Muscle layer of colon (tissue), 2 donors: ENCODE results near the gene JUN.
A peak's percentile ranks its signal among the peaks of the same experiment; 100 is the strongest.

Experiments
- H3K27ac ChIP-seq: one replicate; pipeline ENCODE4 v1.7.0; 2013; ENCODE audit warnings: low read depth, mild to moderate bottlenecking, low read length, moderate library complexity
- H3K27me3 ChIP-seq, 2 donors: one replicate each; pipeline ENCODE4 v1.7.0; 2013; ENCODE audit warnings: low read length in 2 of 2, mild to moderate bottlenecking in 2 of 2; ENCODE audit not compliant: insufficient read depth in 2 of 2, control insufficient read depth in 1 of 2
- H3K36me3 ChIP-seq: one replicate; pipeline ENCODE4 v1.7.0; 2013; ENCODE audit warnings: mild to moderate bottlenecking, low read length; ENCODE audit not compliant: insufficient read depth
- H3K4me1 ChIP-seq: one replicate; pipeline ENCODE4 v1.7.0; 2013; ENCODE audit warnings: mild to moderate bottlenecking, low read length; ENCODE audit not compliant: insufficient read depth
- H3K4me3 ChIP-seq, 2 donors: one replicate each; pipeline ENCODE4 v1.7.0; 2013; ENCODE audit warnings: low read length in 2 of 2, low read depth in 1 of 2, mild to moderate bottlenecking in 1 of 2, moderate library complexity in 1 of 2
- H3K9ac ChIP-seq: one replicate; pipeline ENCODE4 v1.7.0; 2013; ENCODE audit warnings: low read length
- H3K9me3 ChIP-seq: one replicate; pipeline ENCODE4 v1.7.0; 2013; ENCODE audit warnings: mild to moderate bottlenecking, low read length
- donor health status: abdominal sarcoma.
- donor health status: Adenocarcinoma of cecum.

The JUN gene

DNA sequence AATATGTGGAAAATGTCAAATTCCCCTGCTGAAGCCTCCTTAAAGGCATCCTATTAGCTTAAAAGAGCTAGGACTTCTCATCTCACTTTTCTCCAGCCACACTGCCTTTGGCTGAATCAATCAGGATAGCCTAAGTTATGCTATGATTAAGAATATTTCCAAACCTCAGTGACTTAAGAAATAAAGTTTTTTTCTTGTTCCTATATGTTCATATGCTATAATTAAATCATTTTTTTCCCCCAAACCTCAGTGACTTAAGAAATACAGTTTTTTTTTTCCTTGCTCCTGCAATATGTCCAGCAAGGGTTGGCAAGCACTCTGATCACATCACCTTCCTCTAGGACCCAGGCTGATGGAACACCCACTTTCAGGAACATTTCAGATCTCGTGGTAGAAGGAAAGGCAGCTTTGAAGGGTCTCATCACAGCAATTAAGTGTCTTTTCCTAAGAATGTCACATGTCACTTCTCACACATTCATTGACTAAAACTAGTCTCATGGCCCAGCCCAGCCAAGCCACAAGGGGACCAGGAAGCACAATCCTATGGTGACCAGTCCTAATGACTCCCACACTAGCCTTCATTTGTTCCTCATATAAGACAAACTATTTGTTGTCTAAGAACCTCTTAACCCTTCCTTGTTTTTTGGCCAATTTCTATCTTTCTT lies 6.3 kb upstream of the JUN start:
- Histone ChIP-seq H3K27ac (no peak overlapping the region), H3K9ac (no peak overlapping the region), H3K27me3 (no peaks in the 10 kb centered on the region), H3K4me1 (peaks cover 9% of the 10 kb centered on the region), H3K9me3 (no peaks in the 10 kb centered on the region), H3K36me3 (no peaks in the 10 kb centered on the region), H3K4me3 (no peak overlapping the region)

DNA sequence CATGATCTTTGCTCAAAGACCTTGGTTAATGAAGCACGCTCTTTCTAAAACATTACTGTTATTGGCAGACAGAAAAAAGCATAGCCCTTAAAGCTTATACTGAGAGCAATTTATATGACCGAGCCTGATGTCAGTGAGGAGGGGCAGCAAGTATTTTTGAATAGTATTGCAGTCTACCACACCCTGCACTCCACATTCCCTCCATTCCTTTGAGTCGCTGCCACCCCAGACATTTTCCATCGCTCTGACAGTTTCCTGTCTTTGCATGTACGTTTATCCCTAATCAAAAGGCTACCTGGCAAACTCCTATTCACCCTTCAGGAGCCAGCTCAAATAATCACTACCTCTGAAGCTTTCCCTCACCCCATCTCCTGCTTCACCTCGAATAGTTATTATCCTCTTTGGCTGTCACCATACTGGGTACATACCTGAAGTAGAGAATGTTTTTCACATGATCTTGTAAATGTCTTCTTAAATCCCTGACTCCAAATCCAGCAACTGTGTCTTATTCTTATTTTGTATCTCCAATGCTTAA lies 5.5 kb upstream of the JUN start:
- Histone ChIP-seq H3K9ac (no peak overlapping the region), H3K9me3 (no peaks in the 10 kb centered on the region), H3K27ac (no peak overlapping the region), H3K4me1 (peaks cover 9% of the 10 kb centered on the region), H3K4me3 (no peak overlapping the region), H3K27me3 (no peaks in the 10 kb centered on the region), H3K36me3 (no peaks in the 10 kb centered on the region)

DNA sequence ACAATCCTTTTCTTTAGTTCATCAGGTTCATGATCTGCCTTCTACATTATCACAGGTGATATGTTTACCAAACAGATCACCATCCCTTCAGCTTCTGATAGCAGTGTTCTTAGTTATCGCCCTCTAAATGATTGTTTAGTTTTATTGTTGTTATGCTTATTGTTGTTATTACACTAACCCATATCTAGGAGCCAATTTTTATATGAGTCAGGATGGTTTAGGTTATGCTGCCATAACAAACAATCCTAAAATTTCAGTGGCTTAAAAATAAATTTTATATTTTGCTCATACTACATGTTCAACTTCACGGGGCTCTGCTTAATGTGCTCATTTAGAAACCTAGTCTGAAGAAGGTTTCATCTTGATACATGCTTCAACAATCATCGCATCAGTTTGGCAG lies 4.4 kb upstream of the JUN start:
- H3K9me3 ChIP-seq = no peaks in the 10 kb centered on the region
- H3K9ac ChIP-seq = no peak overlapping the region
- H3K36me3 ChIP-seq = no peaks in the 10 kb centered on the region
- no peak overlapping the region for H3K27ac ChIP-seq
- no peak overlapping the region for H3K4me3 ChIP-seq
- H3K4me1 ChIP-seq = peaks cover 9% of the 10 kb centered on the region
- no peaks in the 10 kb centered on the region for H3K27me3 ChIP-seq

DNA sequence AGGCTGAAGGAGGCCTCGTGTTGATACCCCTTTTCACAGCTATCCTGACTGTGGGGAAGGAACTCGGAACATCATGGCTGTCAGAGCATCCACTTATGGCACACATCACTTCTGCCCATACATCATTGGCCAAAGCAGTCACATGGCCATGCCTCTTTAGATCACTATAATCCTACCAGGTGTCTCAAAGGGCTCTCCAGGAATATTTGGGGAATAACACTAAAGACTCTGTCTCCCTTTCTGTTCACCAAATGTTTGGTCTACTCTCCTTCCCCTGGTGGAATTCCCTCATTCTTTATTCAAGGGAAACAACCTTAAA lies 3.0 kb upstream of the JUN start:
- Histone ChIP-seq H3K9me3 (no peaks in the 10 kb centered on the region), H3K36me3 (no peaks in the 10 kb centered on the region), H3K27me3 (no peaks in the 10 kb centered on the region), H3K27ac (no peak overlapping the region), H3K9ac (no peak overlapping the region), H3K4me1 (peaks cover 9% of the 10 kb centered on the region), H3K4me3 (no peak overlapping the region)

DNA sequence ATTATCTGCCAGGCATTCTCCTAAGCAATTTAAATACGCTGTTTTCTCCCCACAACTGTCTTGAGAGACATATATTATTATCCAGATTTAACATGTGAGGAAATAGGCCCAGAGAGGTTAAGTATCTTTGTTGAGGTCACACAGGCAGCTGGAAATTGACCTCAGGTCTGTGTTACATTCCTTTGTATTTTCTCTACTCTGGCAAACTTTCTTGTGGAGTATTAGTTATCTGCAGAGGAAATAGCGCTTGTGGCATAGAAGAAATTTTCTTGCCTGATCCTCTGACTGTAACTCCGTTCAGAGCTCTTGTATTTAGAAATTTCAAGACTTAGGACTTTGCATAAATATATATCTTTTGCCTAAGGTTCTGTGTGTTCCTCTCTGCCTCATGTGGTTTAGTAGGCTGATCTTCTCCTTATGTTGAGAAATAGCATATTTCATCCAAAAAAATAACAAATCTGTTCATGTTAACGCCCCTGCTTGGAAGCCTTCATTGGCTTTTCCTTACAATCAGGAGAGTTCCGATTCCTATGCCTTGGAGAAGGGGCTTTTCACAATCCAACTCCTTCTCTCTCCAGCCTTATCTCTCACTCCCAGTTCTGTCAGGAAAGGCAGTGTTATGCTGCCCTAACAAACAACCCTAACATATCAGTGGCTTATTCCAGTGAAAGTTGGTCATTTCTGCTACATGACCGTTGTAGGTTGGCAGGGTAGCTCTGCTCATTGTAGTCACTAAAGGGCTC lies 2.5 kb upstream of the JUN start:
- H3K9me3 ChIP-seq = no peaks in the 10 kb centered on the region
- no peaks in the 10 kb centered on the region for H3K27me3 ChIP-seq
- H3K27ac ChIP-seq = peak overlapping the region; percentile 98
- H3K4me3 ChIP-seq = no peak overlapping the region
- peak overlapping the region; percentile 93 for H3K9ac ChIP-seq
- no peaks in the 10 kb centered on the region for H3K36me3 ChIP-seq
- H3K4me1 ChIP-seq = peaks cover 9% of the 10 kb centered on the region

DNA sequence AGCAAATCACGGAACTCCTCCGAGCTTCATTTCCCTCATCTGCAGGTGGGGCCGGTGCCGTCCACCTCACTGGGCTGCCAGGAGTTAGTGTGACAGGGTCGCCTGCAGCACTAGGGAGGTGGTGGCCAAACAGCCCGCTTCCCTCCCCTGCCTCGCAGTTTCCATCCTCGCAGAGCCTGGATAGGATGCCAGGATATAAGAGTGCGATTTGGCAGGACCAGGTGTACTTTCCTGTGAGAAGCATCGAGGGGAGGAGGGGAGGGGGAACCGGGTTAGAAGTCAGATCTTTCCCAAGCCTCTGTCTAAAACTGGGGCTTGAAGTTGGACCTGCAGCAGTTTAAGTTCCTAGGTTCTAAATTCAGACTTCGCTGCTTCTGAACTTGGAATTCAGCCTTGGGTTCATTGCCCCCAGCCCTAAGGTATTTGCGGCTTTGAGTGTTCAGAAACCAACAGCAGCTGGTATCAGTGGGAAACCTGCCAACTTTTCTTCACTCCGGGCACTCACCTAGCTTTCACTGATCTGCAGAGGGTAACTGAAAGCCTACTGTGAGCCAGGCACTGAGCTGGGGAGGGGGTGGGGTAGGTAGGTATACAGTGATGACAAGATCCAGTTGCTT lies 1.7 kb upstream of the JUN start:
- no peaks in the 10 kb centered on the region for H3K27me3 ChIP-seq
- H3K4me1 ChIP-seq = peaks cover 14% of the 10 kb centered on the region
- H3K4me3 ChIP-seq = peak overlapping the region; percentile 77 to 97
- peak overlapping the region; percentile 98 for H3K27ac ChIP-seq
- H3K9me3 ChIP-seq = no peaks in the 10 kb centered on the region
- H3K9ac ChIP-seq = peak overlapping the region; percentile 93
- no peaks in the 10 kb centered on the region for H3K36me3 ChIP-seq

DNA sequence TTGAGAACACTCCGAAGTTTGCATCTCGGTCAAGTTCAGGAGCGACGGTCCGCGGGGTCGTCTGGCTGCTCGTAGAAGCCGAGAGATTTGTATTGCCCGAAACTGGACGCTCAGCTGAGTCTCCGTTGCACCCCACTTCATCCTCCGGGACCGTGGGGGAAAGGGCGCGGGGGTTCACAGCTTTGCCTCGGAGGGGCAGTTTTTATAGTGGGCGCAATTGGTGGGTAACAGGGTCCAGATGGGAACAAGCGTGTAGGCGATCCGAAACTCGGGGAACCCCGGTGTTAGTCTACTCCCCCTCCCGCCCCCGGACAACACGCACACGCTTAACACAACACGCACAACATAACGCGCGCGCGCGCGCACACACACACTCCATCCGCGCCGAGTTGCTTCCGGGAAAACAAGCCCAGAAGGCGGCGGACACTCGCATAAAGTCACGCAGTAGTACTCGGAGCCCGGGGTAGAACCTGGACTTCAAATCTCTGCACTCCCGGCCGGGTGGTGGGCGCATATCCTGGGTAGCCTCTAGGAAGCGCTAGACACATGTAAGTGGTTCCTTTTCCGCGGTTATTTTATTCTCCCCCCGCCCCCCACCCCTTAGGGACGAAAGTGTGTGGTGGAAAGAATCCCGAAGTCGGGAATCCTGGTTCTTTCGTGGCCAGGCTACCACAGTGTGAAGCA lies 1.1 kb upstream of the JUN start:
- Histone ChIP-seq H3K9me3 (no peaks in the 10 kb centered on the region), H3K36me3 (no peaks in the 10 kb centered on the region), H3K4me3 (peak overlapping the region; percentile 77 to 97), H3K4me1 (peaks cover 20% of the 10 kb centered on the region), H3K9ac (peak overlapping the region; percentile 93), H3K27me3 (no peaks in the 10 kb centered on the region), H3K27ac (peak overlapping the region; percentile 98)

DNA sequence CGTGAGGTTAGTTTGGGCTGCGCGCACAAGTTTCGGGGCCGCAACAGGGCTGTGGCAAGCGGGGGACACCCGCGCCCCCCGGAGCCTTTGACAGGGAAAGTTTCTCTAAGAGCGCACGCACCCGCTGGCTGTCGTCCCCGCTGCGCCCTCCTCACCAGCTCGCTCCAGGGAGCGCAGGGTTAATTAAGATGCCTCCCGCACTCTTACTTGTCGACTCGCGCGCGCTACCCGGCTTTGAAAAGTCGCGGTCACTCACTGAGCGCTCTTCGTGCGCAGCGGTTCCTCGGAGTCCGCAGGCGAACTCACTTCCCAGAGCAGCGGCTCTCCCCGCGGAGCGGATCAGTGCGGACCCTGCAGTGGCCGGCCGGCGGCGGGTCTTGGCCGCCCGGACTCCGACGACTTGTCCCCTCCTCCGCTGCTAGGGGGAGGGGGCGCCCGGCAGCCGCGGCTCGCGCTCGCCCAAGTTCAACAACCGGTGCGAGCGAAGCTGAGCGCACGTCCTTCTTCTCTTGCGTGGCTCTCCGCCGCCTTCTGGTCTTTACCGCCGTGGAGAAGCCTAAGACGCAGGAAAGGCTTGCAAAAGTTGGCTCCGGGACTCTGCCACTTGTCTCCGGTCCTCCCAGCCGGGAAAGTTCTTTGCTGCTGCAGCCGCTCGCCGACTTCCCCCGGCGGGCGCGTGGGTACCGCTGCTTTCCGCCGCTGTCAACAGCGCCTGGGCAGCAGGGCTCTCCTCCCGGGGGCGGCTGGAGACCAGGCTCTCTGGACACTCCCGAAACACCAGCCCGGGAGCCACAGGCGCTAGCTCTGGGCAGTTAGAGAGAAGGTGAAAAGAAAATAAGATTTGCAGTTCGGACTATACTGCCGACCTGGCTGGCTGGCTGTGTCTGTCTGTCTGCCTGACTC lies 506 bp downstream of the JUN start:
- H3K27ac ChIP-seq = peak overlapping the region; percentile 98

DNA sequence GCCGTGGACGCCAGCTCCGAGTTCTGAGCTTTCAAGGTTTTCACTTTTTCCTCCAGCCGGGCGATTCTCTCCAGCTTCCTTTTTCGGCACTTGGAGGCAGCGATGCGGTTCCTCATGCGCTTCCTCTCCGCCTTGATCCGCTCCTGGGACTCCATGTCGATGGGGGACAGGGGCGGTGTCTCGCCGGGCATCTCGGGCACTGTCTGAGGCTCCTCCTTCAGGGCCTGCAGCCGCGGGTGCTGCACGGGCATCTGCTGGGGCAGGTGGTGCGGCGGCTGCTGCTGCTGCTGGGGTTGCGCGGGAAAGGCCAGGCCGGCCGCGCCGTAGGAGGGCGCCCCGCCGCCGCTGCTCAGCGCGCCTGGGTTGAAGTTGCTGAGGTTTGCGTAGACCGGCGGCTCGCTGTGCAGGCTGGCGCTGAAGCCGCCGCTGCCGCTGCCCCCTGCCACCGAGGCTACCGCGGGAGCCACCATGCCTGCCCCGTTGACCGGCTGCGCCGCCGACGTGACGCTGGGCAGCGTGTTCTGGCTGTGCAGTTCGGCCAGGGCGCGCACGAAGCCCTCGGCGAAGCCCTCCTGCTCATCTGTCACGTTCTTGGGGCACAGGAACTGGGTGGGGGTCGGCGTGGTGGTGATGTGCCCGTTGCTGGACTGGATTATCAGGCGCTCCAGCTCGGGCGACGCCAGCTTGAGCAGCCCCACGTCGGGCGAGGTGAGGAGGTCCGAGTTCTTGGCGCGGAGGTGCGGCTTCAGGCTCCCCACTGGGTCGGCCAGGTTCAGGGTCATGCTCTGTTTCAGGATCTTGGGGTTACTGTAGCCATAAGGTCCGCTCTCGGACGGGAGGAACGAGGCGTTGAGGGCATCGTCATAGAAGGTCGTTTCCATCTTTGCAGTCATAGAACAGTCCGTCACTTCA lies 1.4 kb downstream of the JUN start:
- Histone ChIP-seq H3K27ac (peak overlapping the region; percentile 98), H3K36me3 (no peaks in the 10 kb centered on the region), H3K27me3 (no peaks in the 10 kb centered on the region), H3K4me3 (peak overlapping the region; percentile 83 to 99), H3K4me1 (peaks cover 21% of the 10 kb centered on the region), H3K9ac (peak overlapping the region; percentile 98), H3K9me3 (no peaks in the 10 kb centered on the region)

More for the DNA sequence above, 506 bp downstream of the JUN start:
- Histone ChIP-seq H3K9ac (peak overlapping the region; percentile 98), H3K36me3 (no peaks in the 10 kb centered on the region), H3K4me1 (peaks cover 21% of the 10 kb centered on the region), H3K4me3 (peak overlapping the region; percentile 83 to 99), H3K27me3 (no peaks in the 10 kb centered on the region), H3K9me3 (no peaks in the 10 kb centered on the region)
